Liver (tissue), 9 donors: ENCODE measurements around the gene FCSK. TPM values are rescaled to one million over a fixed set of nuclear protein-coding genes. Genes with fewer than 3 reads are reported as not detected.

Experiments used
- DNase-seq: peaks from one replicate; pipeline ENCODE4 v3.0.0-alpha.2; 2017; ENCODE audit warnings: low spot score
- H3K27ac ChIP-seq, 2 donors: one replicate each; pipeline ENCODE4 v1.7.0; 2013; ENCODE audit warnings: inconsistent platforms in 2 of 2, low read length in 2 of 2, control low read depth in 1 of 2, low read depth in 1 of 2, mild to moderate bottlenecking in 1 of 2
- H3K27me3 ChIP-seq, 4 donors: one replicate each; pipeline versions ENCODE4 v1.6.1 to v1.7.0; 2013; ENCODE audit warnings: low read length in 3 of 4, inconsistent platforms in 1 of 4, mild to moderate bottlenecking in 1 of 4, moderate library complexity in 1 of 4; ENCODE audit not compliant: control insufficient read depth in 4 of 4, insufficient read depth in 4 of 4
- H3K36me3 ChIP-seq, 4 donors: one replicate each; pipeline versions ENCODE4 v1.6.1 to v1.7.0; 2013; ENCODE audit warnings: low read length in 3 of 4, mild to moderate bottlenecking in 3 of 4, low read depth in 1 of 4, moderate library complexity in 1 of 4; ENCODE audit not compliant: control insufficient read depth in 4 of 4, insufficient read depth in 3 of 4
- H3K4me1 ChIP-seq, 4 donors: one replicate each; pipeline versions ENCODE4 v1.6.1 to v1.7.0; 2013; ENCODE audit warnings: low read length in 3 of 4, mild to moderate bottlenecking in 3 of 4, moderate library complexity in 1 of 4; ENCODE audit not compliant: control insufficient read depth in 4 of 4, insufficient read depth in 4 of 4
- H3K4me3 ChIP-seq, 3 donors: one replicate each; pipeline versions ENCODE4 v1.6.1 to v1.7.0; 2013; ENCODE audit warnings: low read length in 3 of 3, control low read depth in 1 of 3, low read depth in 1 of 3, mild to moderate bottlenecking in 1 of 3
- H3K9ac ChIP-seq, 2 donors: one replicate each; pipeline ENCODE4 v1.7.0; 2013; ENCODE audit warnings: low read length in 2 of 2, mild to moderate bottlenecking in 2 of 2, moderate library complexity in 2 of 2, control low read depth in 1 of 2, low read depth in 1 of 2
- H3K9me3 ChIP-seq, 4 donors: one replicate each; pipeline versions ENCODE4 v1.6.1 to v1.7.0; 2013; ENCODE audit warnings: low read length in 3 of 4; ENCODE audit not compliant: control insufficient read depth in 4 of 4
- EGR1 ChIP-seq, 2 donors: IDR thresholded peaks; 2 replicates each; pipeline ENCODE4 v1.6.1; 2016 to 2018; ENCODE audit warnings: antibody characterized with exemption in 2 of 2, low read depth in 2 of 2
- FOXA1 ChIP-seq: IDR thresholded peaks from 2 replicates; pipeline ENCODE4 v1.6.1; 2016; ENCODE audit warnings: antibody characterized with exemption
- HNF4A ChIP-seq, 2 donors: conservative IDR thresholded peaks; 2 replicates each; pipeline ENCODE4 v1.6.1; 2016; ENCODE audit warnings: antibody characterized with exemption in 2 of 2, mild to moderate bottlenecking in 2 of 2
- NR2F2 ChIP-seq: IDR thresholded peaks from 2 replicates; pipeline ENCODE4 v1.6.1; 2016; ENCODE audit warnings: antibody characterized with exemption
- RAD21 ChIP-seq, 2 donors: IDR thresholded peaks; 2 replicates each; pipeline ENCODE4 v1.6.1; 2016; ENCODE audit warnings: antibody characterized with exemption in 2 of 2, mild to moderate bottlenecking in 2 of 2
- RXRA ChIP-seq, 2 donors: IDR thresholded peaks; 2 replicates each; pipeline ENCODE4 v1.6.1; 2017 to 2018; ENCODE audit warnings: antibody characterized with exemption in 2 of 2, mild to moderate bottlenecking in 1 of 2
- SP1 ChIP-seq: IDR thresholded peaks from 2 replicates; pipeline ENCODE4 v1.6.1; 2018; ENCODE audit warnings: antibody characterized with exemption, mild to moderate bottlenecking
- TAF1 ChIP-seq: conservative IDR thresholded peaks from 2 replicates; pipeline ENCODE4 v1.6.1; 2016; ENCODE audit warnings: antibody characterized with exemption, mild to moderate bottlenecking
- YY1 ChIP-seq: IDR thresholded peaks from 2 replicates; pipeline ENCODE4 v1.6.1; 2016; ENCODE audit warnings: antibody characterized with exemption, mild to moderate bottlenecking
- WGBS: extraction: QIAGEN DNeasy Blood & Tissue Kit; methylation state at CpG from one replicate; pipeline ENCODE4 v1.1.7; 2013; 5-methylcytosine and 5-hydroxymethylcytosine counted together
- polyA plus RNA-seq, 2 donors: library from polyadenylated mRNA; stranded (reverse) in 1 of 2; unstranded in 1 of 2; fragments of 200-250 nt in 1 of 2; fragments of >200 nt in 1 of 2; fragmentation: Nextera tagmentation in 1 of 2; extraction: Ambion mirVana in 1 of 2; gene quantifications; one replicate each; pipeline versions ENCODE4 v1.2.1 to v1.2.3, GENCODE V29; 2013 to 2015
- total RNA-seq, 2 donors: library from RNA; depleted of rRNA; stranded (reverse); fragments of >200 nt; gene quantifications; one replicate each; pipeline ENCODE4 v1.2.3, GENCODE V29; 2014
- TF ChIP-seq, protein P1 (sequence below): IDR thresholded peaks from 2 replicates; pipeline ENCODE4 v1.6.1; 2016; ENCODE audit warnings: antibody characterized with exemption
- TF ChIP-seq, protein P2 (sequence below): IDR thresholded peaks from 2 replicates; pipeline ENCODE4 v1.6.1; 2016; ENCODE audit warnings: antibody characterized with exemption
- TF ChIP-seq, protein P3 (sequence below): IDR thresholded peaks from 2 replicates; pipeline ENCODE4 v1.6.1; 2016; ENCODE audit warnings: antibody characterized with exemption, mild to moderate bottlenecking
- TF ChIP-seq, protein P4 (sequence below): IDR thresholded peaks from 2 replicates; pipeline ENCODE4 v1.6.1; 2016; ENCODE audit warnings: antibody characterized with exemption
- donor health status: healthy.
- donor health status: healthy.
- donor health status: healthy.
- donor health status: healthy.
- donor health status: healthy.

Gene FCSK
- total and polyA plus RNA-seq, 4 donors, result 4.3 to 20.2 (median 8.5) TPM

DNA sequence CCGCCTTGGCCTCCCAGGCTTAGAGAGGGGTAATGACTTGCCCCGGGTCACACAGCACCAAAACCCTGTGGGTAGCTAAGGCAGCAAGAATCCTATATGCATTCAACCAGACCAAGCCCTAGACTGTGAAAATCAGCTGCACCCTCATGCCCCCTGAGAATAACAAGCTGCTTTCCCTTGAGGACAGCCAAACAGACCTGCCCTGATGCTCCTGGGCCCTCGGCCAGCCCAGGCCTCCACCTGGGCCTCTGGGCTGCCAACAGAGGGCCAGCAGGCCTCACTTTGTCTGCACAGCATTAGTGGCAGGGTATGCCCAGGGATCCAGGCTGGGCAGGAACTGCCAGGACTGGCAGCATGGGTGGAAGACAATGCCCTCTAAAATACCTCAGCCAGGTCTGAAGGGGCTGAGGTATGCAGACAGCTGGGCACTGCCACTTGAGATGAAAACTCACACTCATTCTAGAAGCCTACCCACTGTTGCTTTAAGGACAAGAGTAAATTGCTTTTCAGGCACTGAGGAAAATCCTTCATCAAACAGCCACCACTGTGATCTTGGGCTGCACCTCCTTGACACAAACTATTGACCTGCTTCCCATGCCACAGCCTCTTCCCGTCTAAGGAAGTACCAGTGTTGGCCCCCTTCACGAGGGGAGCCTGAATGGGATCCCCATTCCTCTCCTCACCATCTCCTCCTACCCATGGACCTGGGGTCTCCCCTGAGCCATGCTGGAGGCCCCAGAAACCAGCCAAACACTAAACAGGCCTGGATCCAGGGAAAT, 24.3 kb upstream of the FCSK start:
- Histone ChIP-seq H3K4me3 (no peak overlapping the region), H3K27me3 (no peaks in the 10 kb centered on the region), H3K9me3 (no peaks in the 10 kb centered on the region), H3K36me3 (no peaks in the 10 kb centered on the region), H3K27ac (peak overlapping the region; percentile 39 to 70), H3K4me1 (peaks cover 30 to 46% (median 33%) of the 10 kb centered on the region in 4 donors), H3K9ac (no peak overlapping the region)
- no peak for DNase-seq
- no peak for TF ChIP-seq SP1
- no peak for TF ChIP-seq TAF1
- WGBS, result 74% methylated on average over 5 of the region's 5 CpGs

DNA sequence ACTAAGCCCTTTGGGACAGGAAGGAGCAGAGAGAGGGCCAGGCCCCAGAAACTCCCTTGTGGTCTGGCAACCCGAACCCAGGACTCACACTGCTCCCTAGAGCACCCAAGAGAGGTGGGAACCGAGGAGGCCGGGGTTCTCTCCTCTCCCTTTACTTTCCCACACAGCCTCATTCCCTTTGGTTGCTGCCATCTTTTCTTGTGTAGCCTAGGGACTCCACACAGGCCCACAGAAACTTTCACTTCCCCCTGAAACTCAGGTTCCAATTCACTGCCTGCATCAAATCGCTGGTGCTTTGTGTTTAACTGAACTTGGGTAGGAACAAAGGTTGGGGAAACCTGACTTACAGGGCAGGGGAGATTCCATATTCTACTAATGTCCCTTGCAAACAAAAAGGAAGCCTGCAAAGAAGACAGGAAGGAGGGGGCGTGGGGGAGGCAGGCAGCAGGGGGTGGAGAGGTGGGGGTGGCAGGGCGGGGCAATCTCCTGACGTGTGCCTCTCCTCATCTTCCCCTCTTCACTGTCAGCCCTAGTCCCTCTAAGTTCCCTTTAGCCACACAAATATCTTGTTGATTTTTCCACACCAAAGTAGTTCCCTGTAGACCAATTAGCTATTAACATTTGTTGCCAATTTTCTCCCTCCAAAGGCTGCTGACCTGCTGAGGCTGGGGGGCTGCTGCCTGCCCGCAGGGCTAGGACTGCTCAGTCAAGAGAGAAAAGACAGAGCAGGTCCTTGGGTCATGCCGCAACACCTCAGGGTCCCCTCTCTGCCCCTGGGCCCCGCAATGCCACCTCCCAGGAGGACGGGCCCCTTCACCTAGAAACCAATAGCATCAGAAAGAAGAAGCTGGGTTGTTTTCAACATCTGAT, 23.5 kb upstream of the FCSK start:
- WGBS, result 71% methylated on average over 11 of the region's 11 CpGs
- Histone ChIP-seq H3K36me3 (no peaks in the 10 kb centered on the region), H3K9me3 (no peaks in the 10 kb centered on the region), H3K4me1 (peaks cover 30 to 46% (median 33%) of the 10 kb centered on the region in 4 donors), H3K4me3 (no peak overlapping the region), H3K9ac (peak overlapping the region in 1 of 2 donors; percentile 14), H3K27ac (peak overlapping the region; percentile 63 to 70), H3K27me3 (no peaks in the 10 kb centered on the region)
- peak; percentile 63 for DNase-seq
- TF ChIP-seq SP1 (peak; percentile 7), HNF4A (conservative IDR thresholded peaks at IDR 0.05) (no peak)

DNA sequence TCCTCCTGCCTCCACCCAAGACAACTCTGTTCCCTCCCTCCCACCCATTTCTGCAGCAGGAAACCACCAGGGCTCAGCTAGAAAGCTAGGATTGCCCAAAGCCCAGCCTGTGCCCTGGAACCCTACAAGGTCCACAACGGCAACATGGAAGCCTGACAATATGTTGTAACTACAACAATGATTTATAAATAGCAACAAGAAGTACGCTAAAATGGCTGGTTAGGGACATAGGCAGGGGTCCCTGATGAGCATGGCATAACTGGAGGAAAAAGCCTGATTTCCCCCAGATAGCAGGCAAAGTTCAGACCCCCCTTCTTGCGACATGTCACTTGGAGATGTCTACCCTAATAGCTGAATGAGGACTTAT, 22.1 kb upstream of the FCSK start:
- peak; percentile 39 for DNase-seq
- Histone ChIP-seq H3K27me3 (no peaks in the 10 kb centered on the region), H3K4me1 (peaks cover 30 to 48% (median 33%) of the 10 kb centered on the region in 4 donors), H3K36me3 (no peaks in the 10 kb centered on the region), H3K9me3 (no peaks in the 10 kb centered on the region), H3K4me3 (no peak overlapping the region), H3K9ac (no peak overlapping the region), H3K27ac (no peak overlapping the region)
- TF ChIP-seq, protein P1, sequence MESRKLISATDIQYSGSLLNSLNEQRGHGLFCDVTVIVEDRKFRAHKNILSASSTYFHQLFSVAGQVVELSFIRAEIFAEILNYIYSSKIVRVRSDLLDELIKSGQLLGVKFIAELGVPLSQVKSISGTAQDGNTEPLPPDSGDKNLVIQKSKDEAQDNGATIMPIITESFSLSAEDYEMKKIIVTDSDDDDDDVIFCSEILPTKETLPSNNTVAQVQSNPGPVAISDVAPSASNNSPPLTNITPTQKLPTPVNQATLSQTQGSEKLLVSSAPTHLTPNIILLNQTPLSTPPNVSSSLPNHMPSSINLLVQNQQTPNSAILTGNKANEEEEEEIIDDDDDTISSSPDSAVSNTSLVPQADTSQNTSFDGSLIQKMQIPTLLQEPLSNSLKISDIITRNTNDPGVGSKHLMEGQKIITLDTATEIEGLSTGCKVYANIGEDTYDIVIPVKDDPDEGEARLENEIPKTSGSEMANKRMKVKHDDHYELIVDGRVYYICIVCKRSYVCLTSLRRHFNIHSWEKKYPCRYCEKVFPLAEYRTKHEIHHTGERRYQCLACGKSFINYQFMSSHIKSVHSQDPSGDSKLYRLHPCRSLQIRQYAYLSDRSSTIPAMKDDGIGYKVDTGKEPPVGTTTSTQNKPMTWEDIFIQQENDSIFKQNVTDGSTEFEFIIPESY, result no peak
- TF ChIP-seq NR2F2, result no peak
- no peak for TF ChIP-seq SP1
- TF ChIP-seq, protein P2, sequence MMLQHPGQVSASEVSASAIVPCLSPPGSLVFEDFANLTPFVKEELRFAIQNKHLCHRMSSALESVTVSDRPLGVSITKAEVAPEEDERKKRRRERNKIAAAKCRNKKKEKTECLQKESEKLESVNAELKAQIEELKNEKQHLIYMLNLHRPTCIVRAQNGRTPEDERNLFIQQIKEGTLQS, result no peak
- TF ChIP-seq RAD21 (IDR thresholded peaks at IDR 0.05), result no peak
- no peak for TF ChIP-seq RXRA (IDR thresholded peaks at IDR 0.05)
- TF ChIP-seq HNF4A (conservative IDR thresholded peaks at IDR 0.05), result no peak
- TF ChIP-seq, protein P3, sequence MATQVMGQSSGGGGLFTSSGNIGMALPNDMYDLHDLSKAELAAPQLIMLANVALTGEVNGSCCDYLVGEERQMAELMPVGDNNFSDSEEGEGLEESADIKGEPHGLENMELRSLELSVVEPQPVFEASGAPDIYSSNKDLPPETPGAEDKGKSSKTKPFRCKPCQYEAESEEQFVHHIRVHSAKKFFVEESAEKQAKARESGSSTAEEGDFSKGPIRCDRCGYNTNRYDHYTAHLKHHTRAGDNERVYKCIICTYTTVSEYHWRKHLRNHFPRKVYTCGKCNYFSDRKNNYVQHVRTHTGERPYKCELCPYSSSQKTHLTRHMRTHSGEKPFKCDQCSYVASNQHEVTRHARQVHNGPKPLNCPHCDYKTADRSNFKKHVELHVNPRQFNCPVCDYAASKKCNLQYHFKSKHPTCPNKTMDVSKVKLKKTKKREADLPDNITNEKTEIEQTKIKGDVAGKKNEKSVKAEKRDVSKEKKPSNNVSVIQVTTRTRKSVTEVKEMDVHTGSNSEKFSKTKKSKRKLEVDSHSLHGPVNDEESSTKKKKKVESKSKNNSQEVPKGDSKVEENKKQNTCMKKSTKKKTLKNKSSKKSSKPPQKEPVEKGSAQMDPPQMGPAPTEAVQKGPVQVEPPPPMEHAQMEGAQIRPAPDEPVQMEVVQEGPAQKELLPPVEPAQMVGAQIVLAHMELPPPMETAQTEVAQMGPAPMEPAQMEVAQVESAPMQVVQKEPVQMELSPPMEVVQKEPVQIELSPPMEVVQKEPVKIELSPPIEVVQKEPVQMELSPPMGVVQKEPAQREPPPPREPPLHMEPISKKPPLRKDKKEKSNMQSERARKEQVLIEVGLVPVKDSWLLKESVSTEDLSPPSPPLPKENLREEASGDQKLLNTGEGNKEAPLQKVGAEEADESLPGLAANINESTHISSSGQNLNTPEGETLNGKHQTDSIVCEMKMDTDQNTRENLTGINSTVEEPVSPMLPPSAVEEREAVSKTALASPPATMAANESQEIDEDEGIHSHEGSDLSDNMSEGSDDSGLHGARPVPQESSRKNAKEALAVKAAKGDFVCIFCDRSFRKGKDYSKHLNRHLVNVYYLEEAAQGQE, result no peak
- no peak for TF ChIP-seq FOXA1
- no peak for TF ChIP-seq YY1
- TF ChIP-seq EGR1 (IDR thresholded peaks at IDR 0.05; ENCODE audit: low read depth in 2 of 2), result no peak
- TF ChIP-seq, protein P4, sequence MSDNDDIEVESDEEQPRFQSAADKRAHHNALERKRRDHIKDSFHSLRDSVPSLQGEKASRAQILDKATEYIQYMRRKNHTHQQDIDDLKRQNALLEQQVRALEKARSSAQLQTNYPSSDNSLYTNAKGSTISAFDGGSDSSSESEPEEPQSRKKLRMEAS, result no peak
- 72% methylated on average over 3 of the region's 3 CpGs for WGBS
